HG03520 (cell line): ENCODE measurements around the gene NT5C.
"Not testable (repeated sequence)": the region's sequence is repeated elsewhere in the genome, so short reads cannot be mapped to it uniquely, and the experiment has no call there.

Experiments
- ATAC-seq: cut with Tn5 transposase; IDR thresholded peaks from one replicate; pipeline ENCODE4 v1.9.1; 2021; ENCODE audit warnings: mild to moderate bottlenecking, moderate library complexity; ENCODE audit not compliant: unreplicated experiment

Gene NT5C

DNA sequence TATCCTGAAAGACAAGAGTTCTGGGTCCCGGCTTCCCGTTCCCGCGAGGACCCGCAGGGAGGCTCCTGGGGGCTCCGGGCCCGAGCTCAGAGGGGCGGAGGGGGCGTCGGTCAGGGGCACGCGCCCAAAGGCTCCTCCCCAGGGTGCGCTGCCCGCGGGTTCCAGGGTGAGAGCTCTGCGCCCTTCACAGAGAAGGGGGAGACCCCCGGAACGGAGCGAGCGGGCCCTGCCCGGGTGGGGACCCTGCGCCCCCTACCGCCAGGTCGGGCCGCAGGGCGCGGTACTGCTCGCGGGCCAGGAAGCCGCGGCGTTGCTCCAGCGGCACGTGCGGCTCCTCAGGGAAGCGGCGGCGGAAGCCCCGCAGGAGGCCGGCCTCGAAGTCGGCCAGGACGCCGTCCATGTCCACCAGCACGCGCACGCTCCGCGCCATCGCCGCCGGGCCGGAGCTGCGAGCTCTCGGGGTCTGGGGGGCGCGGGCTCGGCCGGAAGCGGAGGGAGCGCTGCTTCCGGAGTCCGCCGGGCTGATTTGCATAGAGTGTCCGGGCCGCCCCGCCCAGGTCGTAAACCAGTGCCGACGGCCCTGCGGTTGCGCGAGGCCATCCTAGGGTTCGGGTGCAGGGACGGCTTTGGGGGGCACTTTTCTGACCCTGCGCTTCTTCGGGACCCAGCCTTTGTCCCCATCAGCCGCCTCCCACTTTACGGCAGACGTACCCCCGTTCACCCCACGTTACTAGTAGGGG lies at the start of gene NT5C:
Gene NT5C (minus strand): TSS at position 465 of the 740 bp plus-strand sequence. CDS start 35 bp downstream, at position 430.
- ATAC-seq, result peak; percentile 63

DNA sequence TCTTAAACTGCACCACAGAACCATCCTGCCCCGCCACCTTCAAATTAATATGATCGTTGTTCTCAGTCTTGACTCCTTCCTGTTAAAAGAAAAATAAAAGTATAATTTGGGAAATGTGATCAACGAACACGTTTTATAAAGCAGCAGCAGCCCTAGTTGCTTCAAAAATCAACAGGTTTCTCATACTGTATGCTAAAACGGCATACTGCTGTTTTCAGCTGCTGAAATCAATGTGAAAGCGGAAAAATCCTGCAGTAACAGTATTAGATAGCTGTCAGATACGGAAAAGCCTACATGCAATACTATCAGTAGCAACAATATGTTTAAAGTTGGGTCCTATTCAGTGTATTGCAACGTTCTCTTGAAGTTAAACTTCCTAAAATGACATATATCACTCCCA lies 49.6 kb upstream of the NT5C start:
- ATAC-seq, result no peak

DNA sequence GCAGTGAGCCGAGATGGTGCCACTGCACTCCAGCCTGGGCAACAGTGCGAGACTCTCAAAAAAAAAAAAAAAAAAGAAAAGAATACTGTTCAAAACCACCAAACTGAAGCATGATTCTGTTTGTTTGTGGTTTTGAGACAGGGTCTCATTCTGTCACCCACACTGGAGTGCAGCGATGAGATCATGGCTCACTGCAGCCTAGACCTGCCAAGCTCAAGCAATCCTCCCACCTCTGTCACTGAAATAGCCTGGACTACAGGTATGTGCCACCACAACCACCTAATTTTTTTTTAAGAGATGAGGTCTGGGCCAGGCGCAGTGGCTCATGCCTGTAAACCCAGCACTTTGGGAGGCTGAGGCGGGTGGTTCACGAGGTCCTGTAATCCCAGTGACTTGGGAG lies 46.9 kb upstream of the NT5C start:
- no peak for ATAC-seq

DNA sequence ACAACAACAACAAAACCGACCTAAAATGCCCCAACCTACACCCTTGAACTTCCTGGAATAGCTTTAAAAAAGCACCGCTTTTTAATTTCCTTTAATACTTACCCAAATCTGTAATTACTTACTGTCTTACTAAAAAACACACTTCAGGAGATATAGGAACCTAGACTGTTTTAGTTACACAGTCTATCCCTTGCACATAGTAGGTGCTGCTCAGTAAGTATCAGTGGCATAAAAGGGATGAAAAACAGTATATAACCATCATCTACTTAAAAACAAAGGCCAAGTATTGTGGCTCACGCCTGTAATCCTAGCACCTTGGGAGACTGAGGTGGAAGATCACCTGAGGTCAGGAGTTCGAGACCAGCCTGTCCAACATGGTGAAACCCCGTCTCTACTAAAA lies 45.1 kb upstream of the NT5C start:
- no peak for ATAC-seq

DNA sequence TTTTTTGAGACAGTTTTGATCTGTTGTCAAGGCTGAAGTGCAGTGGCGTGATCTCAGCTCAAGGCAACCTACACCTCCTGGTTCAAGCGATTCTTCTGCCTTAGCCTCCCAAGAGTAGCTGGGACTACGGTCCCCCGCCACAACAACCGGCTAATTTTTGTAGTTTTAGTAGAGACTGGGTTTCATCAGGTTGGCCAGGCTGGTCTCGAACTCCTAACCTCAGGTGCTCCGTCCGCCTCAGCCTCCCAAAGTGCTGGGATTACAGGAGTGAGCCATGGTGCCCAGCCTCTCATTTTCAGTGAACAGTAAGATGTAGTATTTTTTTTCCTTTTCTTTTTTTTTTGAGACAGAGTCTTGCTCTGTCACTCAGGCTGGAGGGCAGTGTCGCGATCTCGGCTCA lies 43.5 kb upstream of the NT5C start:
- no peak for ATAC-seq

DNA sequence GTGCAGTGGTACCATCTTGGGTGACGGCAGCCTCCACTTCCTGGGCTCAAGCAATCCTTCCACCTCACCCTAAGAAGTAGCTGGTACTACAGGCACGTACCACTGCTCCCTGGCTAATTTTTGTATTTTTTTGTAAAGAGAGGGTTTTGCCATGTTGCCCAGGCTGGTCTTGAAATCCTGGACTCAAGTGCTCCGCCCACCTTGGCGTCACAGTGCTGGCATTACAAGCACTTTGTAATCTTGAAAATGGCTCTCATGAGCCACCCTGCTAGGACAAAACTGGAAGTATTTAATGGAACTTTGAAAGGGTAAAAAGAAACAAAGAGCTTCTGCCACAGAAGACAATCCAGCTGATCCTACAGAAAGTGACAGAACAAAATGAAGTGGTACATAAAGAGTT lies 42.0 kb upstream of the NT5C start:
- ATAC-seq, result no peak

DNA sequence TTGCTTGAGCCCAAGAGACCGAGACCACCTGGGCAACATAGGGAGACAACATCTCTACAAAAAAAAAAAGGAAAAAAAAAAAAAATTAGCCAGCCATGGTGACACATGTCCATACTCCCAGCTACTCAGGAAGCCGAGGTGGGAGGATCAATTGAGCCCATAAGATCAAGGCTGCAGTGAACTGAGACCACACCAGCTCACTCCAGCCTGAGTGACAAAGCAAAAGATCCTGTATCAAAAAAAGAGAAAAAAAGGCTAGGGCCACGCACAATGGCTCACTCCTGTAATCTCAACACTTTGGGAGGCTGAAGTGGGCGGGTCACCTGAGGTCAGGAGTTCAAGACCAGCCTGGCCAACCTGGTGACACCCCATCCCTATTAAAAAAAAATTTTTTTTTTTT lies 37.5 kb upstream of the NT5C start:
- ATAC-seq, result no peak

DNA sequence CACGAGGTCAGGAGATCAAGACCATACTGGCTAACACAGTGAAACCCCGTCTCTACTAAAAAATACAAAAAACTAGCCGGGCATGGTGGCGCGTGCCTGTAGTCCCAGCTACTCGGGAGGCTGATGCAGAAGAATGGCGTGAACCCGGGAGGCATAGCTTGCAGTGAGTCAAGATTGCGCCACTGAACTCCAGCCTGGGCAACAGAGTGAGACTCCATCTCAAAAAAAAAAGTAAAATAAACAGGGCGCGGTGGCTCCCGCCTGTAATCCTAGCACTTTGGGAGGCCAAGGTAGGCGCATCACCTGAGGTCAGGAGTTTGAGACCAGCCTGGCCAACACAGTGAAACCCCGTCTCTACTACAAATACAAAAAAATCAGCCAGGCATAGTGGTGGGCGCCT lies 33.1 kb upstream of the NT5C start:
- not testable (repeated sequence) for ATAC-seq

DNA sequence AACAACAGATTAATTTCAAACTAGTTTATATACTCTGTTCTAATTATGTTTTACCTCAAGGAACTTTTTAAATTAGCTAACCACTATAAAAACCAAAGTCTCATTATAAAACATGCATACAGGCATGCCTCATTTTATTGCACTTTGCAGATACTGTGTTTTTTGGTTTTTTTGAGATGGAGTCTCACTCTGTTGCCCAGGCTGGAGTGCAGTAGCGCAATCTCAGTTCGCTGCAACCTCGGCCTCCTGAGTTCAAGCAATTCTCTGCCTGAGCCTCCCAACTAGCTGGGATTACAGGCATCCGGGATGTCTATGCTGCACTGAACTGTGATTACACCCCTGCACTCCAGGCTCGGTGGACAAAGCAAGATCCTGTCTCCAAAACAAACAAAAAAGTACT lies 31.5 kb upstream of the NT5C start:
- ATAC-seq, result no peak

DNA sequence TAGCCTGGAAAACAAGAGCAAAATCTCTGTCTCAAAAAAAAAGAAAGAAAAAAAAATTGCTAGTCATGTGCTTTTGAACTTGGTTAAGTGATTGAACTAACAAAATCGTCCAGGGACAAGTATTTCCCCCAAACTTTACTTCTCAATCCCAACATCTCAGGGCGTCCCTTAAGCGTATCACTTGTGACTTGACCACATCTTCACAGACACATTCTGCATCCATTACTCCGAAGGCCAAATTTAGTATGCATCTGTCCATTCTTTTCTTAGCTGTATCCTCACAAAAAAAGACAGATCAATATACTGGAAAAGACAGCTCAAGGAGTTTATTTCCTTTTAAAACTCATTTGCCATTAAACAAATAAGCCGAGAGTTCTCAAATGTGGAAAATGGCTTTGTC lies 28.7 kb upstream of the NT5C start:
- no peak for ATAC-seq

DNA sequence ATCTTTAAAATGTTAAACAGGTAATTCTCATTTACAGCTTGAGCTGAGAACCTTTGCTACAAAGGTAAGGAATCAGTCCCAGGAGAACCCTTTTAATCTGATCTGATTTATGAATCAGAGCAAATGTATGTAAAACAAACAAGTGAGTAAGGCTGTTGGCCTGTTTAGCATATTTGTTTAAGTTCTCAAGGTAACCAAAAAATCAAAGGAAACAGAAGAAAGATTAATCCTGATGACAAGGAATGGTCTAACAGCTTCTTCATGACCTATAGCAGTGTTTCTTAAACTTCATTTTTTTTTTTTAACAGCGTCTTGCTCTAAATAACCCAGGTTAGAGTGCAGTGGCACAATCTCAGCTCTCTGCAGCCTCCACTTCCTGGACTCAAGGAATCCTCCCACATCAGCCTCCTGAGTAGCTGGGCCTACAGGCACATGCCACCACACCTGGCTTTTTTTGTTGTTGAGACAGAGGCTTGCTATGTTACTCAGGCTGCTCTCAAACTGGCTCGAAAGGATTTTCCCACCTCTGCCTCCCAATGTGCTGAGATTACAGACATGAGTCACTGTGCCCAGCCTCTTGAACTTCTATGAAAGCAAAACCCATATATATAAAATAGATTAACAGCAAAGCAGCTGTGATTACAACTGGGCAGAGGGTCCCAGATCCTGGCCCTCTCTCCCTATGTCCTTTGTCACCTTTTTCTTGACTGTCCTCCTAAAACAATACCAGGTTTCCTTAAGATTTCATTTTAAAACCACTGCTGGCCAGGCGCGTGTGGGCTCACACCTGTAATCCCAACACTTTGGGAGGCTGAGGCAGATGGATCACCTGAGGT lies 27.9 kb upstream of the NT5C start:
- no peak for ATAC-seq

DNA sequence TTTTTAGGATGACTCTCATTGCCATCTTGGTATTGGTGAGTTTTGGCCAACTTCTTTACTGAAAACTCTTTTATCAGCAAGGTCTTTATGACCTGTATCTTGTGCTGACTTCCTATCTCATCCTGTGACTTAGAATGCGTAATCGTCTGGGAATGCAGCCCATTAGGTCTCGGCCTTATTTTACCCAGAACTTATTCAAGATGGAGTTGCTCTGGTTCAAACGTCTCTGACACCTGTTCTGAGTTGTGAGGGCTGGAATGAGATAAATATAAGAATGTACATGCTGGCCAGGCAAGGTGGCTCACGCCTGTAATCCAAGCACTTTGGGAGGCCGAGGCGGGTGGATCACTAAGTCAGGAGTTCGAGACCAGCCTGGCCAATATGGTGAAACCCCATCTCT lies 26.9 kb upstream of the NT5C start:
- not testable (repeated sequence) for ATAC-seq

DNA sequence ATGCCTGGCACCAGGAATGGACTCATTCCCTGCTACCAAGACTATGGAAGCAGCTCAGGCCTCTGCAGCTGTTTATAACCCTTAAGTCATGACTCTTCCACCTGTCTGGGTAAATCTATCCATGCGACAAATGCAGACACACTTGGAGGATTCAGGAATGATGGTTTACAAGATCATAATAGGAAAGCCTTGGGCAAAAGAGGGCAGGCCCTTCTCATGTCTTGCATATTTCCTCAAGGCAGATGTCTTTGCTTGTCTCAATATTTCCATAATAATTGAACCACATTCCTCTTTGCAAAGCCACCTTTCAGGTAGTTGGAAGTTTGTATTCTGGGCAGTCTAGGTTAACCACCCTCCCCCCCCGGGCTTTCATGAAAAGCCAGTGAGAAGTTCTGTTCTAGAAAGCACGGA lies 23.7 kb upstream of the NT5C start:
- no peak for ATAC-seq

DNA sequence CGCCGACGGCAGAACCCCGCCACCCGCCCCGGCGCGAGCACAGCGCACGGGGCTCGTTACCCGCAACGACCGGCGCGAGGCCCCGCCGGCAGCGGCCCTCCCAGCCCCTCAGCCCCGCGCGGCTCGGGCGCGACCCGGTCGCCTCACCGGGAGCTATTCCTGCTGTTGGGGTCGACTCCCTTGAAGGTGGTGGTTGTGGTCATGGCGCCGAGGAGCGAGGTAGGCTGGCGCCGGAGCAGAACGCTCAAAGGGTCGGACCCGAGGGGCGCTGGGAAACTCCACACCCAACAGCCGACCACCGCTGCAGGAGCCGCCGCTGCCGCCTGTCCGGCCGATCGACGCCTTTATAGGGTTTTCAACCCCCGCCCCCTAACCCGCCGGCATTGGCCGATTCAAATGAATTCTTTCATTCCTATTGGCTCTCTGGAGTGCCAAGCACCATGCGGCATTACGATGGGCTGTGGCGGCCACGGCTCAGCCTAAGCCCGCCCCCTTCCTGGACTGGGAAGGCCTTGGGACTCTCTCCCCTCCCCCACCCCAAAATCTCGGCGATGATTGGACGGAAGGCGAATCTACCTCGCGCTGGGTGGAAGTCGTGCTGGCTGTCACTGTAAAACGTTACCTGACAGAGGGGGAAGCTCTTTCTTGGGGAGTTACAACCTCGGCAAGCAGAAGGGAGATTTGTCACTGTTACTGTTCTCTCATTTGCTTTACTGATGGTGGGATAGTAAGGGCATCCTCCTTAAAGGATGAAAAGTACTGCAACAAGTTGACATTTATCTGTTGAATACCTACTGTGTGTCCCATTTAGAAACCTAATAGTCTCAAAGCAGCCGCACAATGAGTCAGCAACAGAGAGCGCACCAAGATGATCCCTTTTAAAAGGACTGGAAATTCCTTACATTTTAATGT lies 22.9 kb upstream of the NT5C start, which contains the start of gene JPT1:
Gene JPT1 (minus strand): TSS at position 318 of the 912 bp plus-strand sequence. CDS start 115 bp downstream, at position 203.
- peak; percentile 89 for ATAC-seq

DNA sequence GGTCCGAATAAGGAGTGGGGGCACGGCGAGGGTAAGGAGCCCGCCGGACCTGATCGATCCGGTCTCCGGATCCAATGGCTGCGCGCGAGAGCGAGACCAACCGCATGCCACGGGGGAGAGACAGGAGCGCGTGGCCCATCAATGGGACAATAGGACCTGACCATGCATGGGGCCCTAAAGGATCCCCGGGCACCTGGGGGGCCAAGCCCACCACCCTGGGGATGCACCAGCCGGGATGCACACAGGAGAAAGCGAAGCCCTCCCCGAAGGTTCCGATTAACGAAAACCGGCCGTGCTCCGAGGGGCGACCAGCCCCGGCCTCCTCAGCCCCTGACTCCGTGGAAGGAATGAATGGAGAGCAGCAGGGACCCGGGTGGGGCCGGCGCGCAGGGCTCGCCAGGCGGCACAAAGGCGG lies 22.2 kb upstream of the NT5C start:
- ATAC-seq, result peak; percentile 1

DNA sequence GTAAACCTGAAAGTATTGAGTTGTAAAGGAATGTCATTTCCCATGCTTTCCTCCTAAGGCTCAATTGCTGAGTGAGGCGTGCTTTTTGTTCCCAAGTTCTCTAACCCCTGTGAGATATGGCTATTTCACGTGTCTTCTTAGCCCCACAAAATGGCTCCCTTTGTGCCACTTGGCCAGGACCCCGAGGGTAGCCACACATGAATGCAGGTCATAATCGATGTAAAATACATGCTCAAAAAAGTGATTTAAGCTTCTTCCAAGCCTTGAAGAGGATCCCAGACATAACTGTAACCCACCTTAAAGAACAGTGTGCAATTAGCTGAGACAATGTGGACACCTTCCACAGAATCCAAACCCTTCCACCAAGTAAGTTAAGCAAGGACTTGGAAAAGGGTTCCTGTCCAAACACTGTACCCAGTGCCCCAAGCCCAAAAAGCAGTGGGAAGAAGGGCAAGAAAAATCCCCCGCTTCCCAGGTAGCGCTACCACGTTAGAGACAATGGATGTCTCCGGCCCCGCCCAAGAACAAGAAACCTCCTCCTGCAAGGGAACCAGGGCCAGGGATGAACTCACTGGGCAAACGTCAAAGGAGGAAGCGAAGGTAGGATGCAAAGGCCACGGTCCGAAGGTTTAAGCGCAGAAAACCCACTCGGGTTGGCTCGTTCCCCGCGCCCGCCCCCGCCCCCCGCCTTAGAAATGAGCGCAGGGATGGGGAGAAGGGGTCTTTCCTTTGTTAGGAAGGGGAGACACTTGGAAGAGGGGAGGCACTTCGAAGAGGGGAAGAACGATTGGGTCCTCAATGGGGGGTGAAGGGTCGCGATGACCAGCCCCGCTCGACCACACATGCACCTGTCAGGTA lies 21.6 kb upstream of the NT5C start:
- ATAC-seq, result no peak

DNA sequence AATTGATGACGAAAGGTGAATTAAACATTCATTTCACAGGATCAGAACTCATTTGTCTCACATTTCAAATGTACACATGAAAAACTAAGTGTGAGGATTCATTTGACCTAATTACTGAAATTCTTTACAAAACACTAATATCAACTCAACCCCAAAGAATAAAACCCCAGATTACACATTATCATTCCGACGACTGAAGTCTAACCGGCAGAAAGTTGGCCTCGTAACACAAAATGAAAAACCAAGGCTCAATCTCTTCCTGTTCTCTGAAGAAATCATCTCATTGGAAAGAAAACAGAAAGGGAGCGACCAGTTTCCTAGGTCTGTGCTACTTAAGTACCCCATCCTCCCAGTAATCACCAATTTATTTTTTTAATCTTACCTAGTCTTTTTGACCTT lies 21.0 kb upstream of the NT5C start:
- ATAC-seq, result no peak

DNA sequence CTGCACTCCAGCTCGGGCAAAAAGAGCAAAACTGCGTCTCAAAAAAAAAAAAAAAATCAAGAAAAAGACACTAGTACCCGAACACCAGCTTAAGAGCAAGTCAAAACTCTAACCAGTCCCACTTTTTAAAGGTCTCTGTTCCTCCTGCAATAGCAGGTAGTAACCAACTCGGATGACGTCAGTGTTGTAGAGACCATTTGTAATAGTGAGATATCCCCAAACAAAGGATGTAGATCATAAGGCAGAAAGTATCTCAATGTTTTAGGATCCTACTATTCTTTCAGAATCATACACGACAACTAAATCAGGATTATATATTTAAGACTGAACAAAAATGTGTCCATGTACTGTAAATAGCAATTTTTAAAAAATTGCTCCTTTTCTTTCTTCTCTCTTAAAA lies 20.4 kb upstream of the NT5C start:
- no peak for ATAC-seq

DNA sequence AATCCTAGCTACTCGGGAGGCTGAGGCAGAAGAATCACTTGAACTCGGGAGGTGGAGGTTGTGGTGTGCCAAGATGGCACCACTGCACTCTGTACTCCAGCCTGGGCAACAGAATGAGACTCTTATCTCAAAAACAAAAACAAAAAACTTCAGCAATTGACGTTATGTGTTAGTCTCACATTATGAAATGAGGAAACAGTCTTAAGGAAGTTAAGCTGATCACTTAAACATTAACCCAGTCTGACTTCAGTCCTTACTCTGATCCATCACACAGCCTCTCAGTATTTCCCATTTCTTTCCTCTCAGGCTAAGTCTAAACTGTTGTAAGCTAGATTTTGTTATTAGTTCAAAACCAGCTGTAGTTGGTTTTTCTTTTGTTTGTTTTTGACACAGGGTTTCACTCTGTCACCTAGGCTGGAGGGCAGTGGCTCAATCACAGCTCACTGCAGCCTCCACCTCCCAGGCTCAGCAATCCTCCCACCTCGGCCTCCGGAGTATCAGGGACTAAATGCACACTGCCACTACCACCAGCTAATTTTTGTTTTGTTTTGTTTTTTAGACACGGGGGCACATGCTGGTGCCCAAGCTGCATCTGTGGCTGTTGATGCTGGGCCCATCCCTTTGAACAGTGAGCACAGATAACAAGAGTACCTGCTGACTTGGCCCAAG lies 16.5 kb upstream of the NT5C start:
- ATAC-seq, result no peak

DNA sequence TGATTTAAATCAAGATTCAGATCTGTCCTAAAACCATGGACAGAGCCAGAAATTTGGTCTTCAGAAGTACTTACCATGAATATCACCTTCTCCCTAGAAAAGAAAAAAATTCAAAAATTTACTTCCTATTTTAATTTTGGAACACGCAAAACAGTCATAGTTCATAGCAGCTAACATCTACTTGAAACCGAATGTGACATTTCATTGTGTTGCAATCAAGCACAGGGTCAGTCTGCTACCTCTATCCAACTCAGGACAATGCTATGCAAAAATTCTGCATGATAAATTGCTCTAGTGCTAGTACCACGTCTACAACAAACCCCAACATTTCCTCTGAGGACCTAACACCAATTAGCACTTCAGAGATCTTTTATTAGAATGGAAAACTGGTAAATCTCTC lies 15.1 kb upstream of the NT5C start:
- no peak for ATAC-seq
